ENCODE data around the gene NCK1.

GRCh38 chr3:136925425-136926190 lies 63.6 kb downstream of the NCK1 start:
- TF ChIP-seq CTCF (IDR thresholded peaks at IDR 0.05; ENCODE audit: insufficient read depth, low read depth, low read length) = no peak
- TF ChIP-seq EZH2 (IDR thresholded peaks at IDR 0.05; ENCODE audit: insufficient read depth, low read length) = no peak
